Measurements from ENCODE around the gene THG1L. TPM values are rescaled to one million over a fixed set of nuclear protein-coding genes. Genes with fewer than 3 reads are reported as not detected.

Gene THG1L
- total RNA-seq: 42.2 and 45.7 TPM in 2 replicates

DNA sequence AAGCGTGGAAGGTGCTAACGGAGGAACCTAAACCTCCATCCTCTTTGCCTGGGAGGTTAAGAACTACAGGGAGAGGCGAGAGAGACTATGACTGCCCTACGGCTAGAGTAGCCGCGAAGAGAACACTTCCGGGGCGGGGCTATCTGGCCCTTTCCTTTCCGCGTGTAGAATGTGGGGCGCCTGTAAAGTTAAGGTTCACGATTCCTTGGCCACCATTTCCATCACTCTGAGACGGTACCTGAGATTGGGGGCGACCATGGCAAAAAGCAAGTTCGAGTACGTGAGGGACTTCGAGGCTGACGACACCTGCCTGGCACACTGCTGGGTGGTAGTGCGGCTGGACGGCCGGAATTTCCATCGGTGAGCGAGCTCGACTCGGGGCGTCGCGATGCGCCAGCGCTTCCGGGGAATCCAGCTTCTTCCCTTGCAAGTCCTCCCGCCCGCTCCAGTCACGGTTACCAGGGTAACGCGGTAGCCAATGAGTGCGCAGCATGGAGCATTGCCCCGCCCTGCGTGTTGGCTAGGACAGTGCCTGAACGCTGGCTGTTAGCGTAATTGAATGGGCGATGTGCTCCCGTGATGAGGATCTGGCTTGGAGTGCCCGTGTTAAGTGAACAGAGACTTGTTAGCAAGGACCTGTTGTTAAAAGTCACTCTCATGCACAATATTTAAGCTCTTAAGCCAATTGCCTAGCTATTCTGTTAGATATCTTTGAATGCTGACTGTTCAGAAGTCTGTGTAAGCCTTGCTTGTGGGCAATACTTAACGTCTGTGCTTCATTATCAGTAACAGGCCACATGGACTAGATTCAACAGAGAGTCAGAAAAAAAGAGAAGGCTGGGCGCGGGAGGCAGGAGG lies at the start of gene THG1L:
Gene THG1L (plus strand): TSS at position 149 of the 858 bp plus-strand sequence. CDS start 21 bp downstream, at position 170.

GRCh38 chr5:157743163-157744050 lies 12.2 kb downstream of the THG1L start, which contains the start of gene LSM11:
TSS of gene LSM11 (plus strand) at chr5:157743712. CDS start at chr5:157743751, 39 bp downstream.

Other genes with a start within 250 kb of the THG1L start
- gene ADAM19, start 155.6 kb upstream of the THG1L start, total RNA-seq: 15.1 and 25.0 TPM in 2 replicates
- gene SOX30, start 79.0 kb upstream of the THG1L start, total RNA-seq: not detected in 2 replicates
- gene C5orf52, start 59.9 kb upstream of the THG1L start, total RNA-seq: not detected in 2 replicates
- 1.7 and 4.5 TPM in 2 replicates for gene LSM11, start 12.3 kb downstream of the THG1L start, total RNA-seq
- 118 and 139 TPM in 2 replicates for gene CLINT1, start 127.7 kb downstream of the THG1L start, total RNA-seq